Choroid plexus epithelial cell (primary cell): ENCODE data around the gene RCAN3.
"Not testable (repeated sequence)": the region's sequence is repeated elsewhere in the genome, so short reads cannot be mapped to it uniquely, and the experiment has no call there.

Source experiments
- DNase-seq: peaks from one replicate; pipeline ENCODE4 v3.0.0-alpha.2; 2010; ENCODE audit warnings: low read depth
- H3K4me3 ChIP-seq: 2 replicates; pipeline ENCODE4 v1.5.1; 2011; ENCODE audit warnings: low read depth, mild to moderate bottlenecking, control low read depth, low read length, moderate library complexity
- TF ChIP-seq, protein P1 (sequence below): conservative IDR thresholded peaks from 2 replicates; pipeline ENCODE4 v1.5.1; 2011; ENCODE audit warnings: low read depth, mild to moderate bottlenecking, control low read depth, inconsistent platforms, low read length, moderate library complexity

Gene RCAN3

DNA sequence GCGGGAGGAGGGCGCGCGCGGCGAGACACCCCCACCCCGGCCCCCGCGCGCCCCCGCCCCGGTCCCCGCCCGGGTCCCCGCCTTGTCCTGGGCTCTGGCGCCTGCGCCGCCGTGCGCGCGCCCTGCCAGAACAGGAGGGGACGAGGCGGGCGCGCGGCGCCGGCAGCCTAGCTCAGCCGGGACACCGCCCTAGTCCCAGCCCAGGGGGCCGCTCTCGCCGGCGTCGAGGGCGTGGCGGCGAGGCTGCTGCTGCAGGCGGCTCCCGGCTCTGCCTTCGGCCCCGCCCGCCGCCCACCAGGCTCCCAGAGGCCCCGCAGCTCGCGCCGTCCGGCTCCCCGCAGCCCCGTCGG is at the start of gene RCAN3:
TSS of gene RCAN3 (plus strand) at position 128 of the 350 bp plus-strand sequence. CDS start 11,537 bp downstream, outside the sequence.
- DNase-seq, result peak; percentile 85
- TF ChIP-seq, protein P1, sequence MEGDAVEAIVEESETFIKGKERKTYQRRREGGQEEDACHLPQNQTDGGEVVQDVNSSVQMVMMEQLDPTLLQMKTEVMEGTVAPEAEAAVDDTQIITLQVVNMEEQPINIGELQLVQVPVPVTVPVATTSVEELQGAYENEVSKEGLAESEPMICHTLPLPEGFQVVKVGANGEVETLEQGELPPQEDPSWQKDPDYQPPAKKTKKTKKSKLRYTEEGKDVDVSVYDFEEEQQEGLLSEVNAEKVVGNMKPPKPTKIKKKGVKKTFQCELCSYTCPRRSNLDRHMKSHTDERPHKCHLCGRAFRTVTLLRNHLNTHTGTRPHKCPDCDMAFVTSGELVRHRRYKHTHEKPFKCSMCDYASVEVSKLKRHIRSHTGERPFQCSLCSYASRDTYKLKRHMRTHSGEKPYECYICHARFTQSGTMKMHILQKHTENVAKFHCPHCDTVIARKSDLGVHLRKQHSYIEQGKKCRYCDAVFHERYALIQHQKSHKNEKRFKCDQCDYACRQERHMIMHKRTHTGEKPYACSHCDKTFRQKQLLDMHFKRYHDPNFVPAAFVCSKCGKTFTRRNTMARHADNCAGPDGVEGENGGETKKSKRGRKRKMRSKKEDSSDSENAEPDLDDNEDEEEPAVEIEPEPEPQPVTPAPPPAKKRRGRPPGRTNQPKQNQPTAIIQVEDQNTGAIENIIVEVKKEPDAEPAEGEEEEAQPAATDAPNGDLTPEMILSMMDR, result no peak
- peak within 1 kb of the TSS; percentile 75 for H3K4me3 ChIP-seq

DNA sequence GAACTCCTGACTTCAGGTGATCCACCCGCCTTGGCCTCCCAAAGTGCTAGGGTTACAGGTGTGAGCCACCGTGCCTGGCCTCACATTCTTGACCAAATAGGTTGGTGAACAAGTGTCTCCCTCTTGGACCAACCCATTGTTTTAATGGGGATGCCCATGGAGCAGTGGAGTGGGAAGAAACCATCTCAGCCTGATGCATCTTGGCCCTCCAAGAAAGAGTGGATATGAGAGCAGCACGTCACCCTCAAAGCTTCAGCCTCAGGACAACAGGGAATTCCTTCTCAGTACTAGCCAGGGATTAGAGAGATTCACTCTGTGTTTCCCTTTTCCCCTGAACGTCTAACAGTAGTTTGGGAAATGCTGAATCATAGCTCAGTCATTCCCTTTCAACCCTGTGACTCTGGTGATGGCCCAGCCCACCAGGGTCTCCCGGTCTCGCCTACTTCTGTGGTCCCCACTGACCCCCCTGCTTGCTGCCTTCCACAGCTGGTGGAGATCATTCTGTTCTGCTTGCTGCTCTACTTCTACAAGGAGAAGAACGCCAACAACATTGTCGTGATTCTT is 49.6 kb upstream of the RCAN3 start:
- H3K4me3 ChIP-seq, result no peak overlapping the region
- TF ChIP-seq, protein P1, result no peak
- no peak for DNase-seq

DNA sequence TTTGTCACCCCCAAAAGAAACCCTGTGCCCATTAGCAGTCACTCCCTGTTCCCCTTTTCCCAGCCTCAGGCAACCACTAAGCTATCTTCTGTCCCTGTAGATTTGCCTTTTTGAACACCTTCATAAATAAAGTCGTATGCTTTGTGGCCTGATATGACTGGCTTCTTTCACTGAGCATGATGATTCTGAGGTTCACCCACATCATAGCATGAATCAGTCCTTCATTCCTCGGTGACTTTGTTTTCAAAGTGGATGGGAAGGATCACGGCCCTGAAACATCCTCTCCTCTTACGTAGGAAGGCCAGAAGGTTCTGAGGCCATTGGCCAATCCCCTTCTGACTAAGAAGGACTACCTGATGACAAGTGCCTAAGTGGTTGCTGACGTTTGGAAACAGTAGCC is 48.0 kb upstream of the RCAN3 start:
- TF ChIP-seq, protein P1, result no peak
- H3K4me3 ChIP-seq, result no peak overlapping the region
- no peak for DNase-seq

DNA sequence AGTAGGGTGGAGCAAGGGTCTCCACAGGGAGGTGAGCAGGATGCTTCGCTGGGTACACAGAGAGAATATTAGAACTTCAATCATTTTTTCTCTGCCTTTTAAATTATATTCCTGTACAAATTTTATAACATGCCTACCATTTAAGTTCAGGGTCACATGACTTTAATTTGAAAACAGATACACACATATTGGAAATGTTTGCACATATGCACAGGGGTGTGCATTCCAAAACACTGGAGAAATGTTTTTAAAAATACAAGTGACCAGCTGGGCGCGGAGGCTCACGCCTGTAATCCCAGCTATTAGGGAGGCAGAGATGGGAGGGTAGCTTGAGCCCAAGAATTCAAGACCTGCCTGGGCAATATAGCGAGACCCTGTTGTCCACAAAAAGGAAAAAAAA is 47.4 kb upstream of the RCAN3 start:
- H3K4me3 ChIP-seq, result no peak overlapping the region
- DNase-seq, result no peak
- TF ChIP-seq, protein P1, result no peak

GRCh38 chr1:24457866-24458265 is 44.8 kb upstream of the RCAN3 start:
- DNase-seq, result no peak
- H3K4me3 ChIP-seq, result no peak overlapping the region
- TF ChIP-seq, protein P1, result no peak

DNA sequence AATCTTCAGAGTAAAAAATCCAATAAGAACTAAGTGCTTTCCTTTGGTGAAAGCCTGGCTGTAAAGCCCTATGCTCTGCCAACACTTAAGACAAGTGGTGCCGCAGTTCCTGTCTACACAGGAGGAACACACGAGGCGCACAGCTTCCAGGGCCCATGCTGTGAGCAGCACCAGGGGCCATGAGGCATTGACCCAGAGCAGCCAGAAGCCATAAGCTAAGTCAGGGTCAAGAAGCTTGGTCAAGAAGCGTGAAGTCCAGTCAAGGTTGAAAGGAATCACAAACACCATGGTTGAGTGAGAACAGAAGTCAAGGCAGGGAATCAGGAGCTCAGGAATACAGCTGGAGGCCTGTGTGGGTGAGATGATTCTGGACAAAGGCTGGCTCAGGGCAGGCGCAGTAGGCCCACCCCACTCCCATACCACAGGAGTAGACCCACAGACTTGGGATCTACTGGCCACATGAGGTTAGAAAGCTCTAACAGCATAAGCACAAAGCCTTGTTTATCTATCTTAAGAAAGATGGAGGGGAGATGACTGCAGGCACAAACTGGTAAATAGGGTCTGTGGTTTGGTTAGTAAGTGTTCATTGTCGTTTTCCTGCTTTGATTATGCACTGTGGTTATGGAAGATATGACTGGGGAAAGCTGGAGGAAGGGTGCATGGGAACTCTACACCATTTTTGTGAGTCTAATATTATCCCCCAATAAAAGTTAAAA is 42.9 kb upstream of the RCAN3 start:
- no peak overlapping the region for H3K4me3 ChIP-seq
- TF ChIP-seq, protein P1, result no peak
- no peak for DNase-seq

- not testable (repeated sequence) for DNase-seq, H3K4me3 ChIP-seq
These were observed 40.5 kb upstream of the RCAN3 start for GRCh38 chr1:24462128-24462527.
